Activated CD8-positive, alpha-beta T cell treated with anti-CD3 and anti-CD28 coated beads, Interleukin-2, amount 10 ng/mL, durations not matched to agents 7 days and 5 days (primary cell): ENCODE measurements around the gene MRPL45. TPM values are rescaled to one million over a fixed set of nuclear protein-coding genes. Genes with fewer than 3 reads are reported as not detected.

Experiments
- ATAC-seq: fragments of 150-1000 bp; cut with Tn5 transposase; one replicate; pipeline ENCODE4 v1.10.0; 2021; ENCODE audit warnings: moderate library complexity
- CTCF ChIA-PET: fragments of 350-600 bp; sonication (Branson Sonifier 250); formaldehyde crosslinking; loops from one replicate; lab custom pipeline; 2021; ENCODE audit warnings: antibody characterized with exemption; lab: Charles Lee
- POLR2A ChIA-PET: fragments of 350-600 bp; sonication (Branson Sonifier 250); formaldehyde crosslinking; loops from one replicate; lab custom pipeline; 2021; ENCODE audit warnings: antibody characterized with exemption; lab: Charles Lee
- DNase-seq: peaks from one replicate; pipeline ENCODE4 v3.0.0-alpha.2; 2020
- H3K27ac Mint-ChIP-seq: one replicate; pipeline ENCODE4 v1.8.0; 2021; ENCODE audit warnings: mild to moderate bottlenecking, mixed read lengths
- H3K27me3 Mint-ChIP-seq: one replicate; pipeline ENCODE4 v1.8.0; 2021; ENCODE audit warnings: low read depth, mixed read lengths
- H3K36me3 Mint-ChIP-seq: one replicate; pipeline ENCODE4 v1.8.0; 2021; ENCODE audit warnings: low read depth, mixed read lengths
- H3K4me1 Mint-ChIP-seq: one replicate; pipeline ENCODE4 v1.8.0; 2021; ENCODE audit warnings: low read depth, mixed read lengths
- H3K4me3 Mint-ChIP-seq: one replicate; pipeline ENCODE4 v1.8.0; 2021; ENCODE audit warnings: mild to moderate bottlenecking, mixed read lengths
- H3K9me3 Mint-ChIP-seq: one replicate; pipeline ENCODE4 v1.8.0; 2022; ENCODE audit warnings: mixed read lengths; ENCODE audit not compliant: insufficient read depth
- total RNA-seq, 2 experiments: library from RNA; stranded (reverse); gene quantifications; one replicate each; pipeline ENCODE4 v1.2.3, GENCODE V29; 2021

The MRPL45 gene
- total RNA-seq, 2 experiments from 2014 or later = 25.8 to 26.3 TPM

DNA sequence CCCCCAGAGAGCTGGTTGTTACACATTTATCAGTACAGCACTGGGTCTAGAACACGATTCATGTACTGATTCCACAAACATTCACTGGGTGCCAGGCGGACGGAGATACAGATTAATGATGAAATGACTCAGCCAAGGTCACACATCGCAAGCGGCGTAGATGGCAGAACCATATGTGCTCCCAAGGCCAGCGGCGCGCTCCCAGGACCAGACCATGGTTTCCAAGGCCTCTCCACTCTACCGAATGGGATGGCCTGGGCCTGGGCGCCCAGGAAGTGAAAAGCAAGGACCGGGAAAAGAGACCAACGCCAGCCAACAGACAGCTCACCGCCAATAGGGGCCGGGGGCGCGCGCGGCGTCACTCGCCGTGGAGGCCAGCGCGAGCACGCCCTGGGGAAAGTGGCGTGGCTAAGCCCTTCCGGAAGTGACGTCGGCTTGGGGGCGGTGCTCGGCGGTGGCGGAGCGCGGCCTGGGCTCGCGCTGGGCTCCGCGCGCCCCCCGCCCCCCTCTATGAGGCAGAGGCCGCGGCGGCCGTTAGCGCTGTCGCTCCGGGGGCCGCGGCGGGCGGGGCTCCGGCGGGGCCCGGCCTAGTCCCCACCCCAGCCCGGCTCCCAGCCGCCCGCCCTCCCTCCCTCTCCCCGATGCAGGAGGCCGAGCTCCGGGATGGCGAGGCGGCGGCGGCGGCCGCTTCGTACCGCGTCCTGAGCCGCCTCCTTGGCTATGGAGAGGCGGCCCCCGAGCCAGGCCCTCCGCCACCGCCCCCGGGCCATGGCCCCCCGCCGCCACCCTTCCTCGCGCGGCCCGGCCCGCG is 54.6 kb downstream of the MRPL45 start, which contains the start of gene SOCS7:
Gene SOCS7 (plus strand): TSS at position 433 of the 811 bp plus-strand sequence. CDS start 209 bp downstream, at position 642.
- Mint-ChIP-seq H3K36me3 (peaks cover 2% of the 10 kb centered on the region), H3K4me1 (peaks cover 36% of the 10 kb centered on the region), H3K27me3 (no peaks in the 10 kb centered on the region), H3K4me3 (peak within 1 kb of the TSS; percentile 89), H3K9me3 (no peaks in the 10 kb centered on the region), H3K27ac (peak within 1 kb of the TSS; percentile 96)
- CTCF ChIA-PET = interaction anchor here (0.7 to 5.0 kb wide), 6 partner anchors 19 to 320 kb away, joined by 3 to 66 read pairs (median 4); no protein-coding TSS in a partner anchor
- peak; percentile 92 for DNase-seq
- POLR2A ChIA-PET = interaction anchor here (0.6 to 1.5 kb wide), 4 partner anchors 15 to 1817 kb away, joined by 3 read pairs; partner anchors contain the start of genes MYO19 and PIGW
- ATAC-seq = peak; percentile 83

DNA sequence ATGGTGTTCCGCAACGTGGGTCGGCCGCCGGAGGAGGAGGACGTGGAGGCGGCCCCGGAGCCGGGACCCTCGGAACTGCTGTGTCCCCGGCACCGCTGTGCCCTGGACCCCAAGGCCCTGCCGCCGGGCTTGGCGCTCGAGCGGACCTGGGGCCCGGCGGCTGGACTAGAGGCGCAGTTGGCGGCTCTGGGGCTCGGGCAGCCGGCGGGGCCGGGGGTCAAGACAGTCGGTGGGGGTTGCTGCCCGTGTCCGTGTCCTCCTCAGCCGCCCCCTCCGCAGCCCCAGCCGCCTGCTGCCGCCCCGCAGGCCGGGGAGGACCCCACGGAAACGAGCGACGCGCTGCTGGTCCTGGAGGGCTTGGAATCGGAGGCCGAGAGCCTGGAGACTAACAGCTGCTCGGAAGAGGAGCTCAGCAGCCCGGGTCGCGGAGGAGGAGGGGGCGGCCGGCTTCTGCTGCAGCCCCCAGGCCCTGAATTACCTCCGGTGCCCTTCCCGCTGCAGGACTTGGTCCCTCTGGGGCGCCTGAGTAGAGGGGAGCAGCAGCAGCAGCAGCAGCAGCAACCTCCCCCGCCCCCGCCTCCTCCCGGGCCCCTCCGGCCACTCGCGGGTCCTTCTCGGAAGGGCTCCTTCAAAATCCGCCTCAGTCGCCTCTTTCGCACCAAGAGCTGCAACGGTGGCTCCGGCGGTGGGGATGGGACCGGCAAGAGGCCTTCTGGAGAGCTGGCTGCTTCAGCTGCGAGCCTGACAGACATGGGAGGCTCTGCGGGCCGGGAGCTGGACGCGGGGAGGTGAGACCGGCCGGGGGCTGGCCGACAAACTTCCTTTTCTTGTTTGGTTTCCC is 55.5 kb downstream of the MRPL45 start:
- peak; percentile 44 for ATAC-seq
- Mint-ChIP-seq H3K9me3 (no peaks in the 10 kb centered on the region), H3K27ac (peak overlapping the region; percentile 22), H3K27me3 (no peaks in the 10 kb centered on the region), H3K36me3 (peaks cover 2% of the 10 kb centered on the region), H3K4me1 (peaks cover 39% of the 10 kb centered on the region), H3K4me3 (peak overlapping the region; percentile 73)
- DNase-seq = peak; percentile 34
- ChIA-PET POLR2A (no interaction called here), CTCF (interaction anchor here (1.8 to 5.0 kb wide), 5 partner anchors 14 to 206 kb away, joined by 6 to 66 read pairs (median 8); no protein-coding TSS in a partner anchor)

DNA sequence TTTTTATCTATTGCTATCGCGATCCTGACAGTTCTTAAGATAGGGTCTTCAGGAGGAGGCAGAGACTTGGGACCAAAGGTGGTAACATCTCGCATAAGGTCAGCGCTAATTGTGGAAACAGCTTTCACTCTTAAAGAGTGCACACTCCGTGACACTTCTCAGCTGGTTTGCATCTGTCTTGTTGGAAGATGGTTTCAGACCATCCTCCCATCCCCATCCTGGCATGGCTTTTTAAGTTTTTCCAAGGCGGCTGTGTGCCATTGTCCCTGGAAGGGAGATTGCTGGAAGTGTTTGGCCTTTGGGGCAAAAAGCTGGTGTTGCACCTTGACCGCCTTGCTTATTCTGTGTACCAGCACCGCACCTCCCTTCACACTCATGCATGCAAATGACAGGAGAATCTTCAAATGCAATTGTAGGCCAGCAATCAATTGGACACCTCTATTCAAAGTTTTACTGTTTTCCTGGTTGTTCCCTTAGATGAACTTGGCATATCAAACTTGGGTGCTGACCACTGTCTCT is 56.2 kb downstream of the MRPL45 start:
- H3K4me1 Mint-ChIP-seq = peaks cover 39% of the 10 kb centered on the region
- H3K27me3 Mint-ChIP-seq = no peaks in the 10 kb centered on the region
- ChIA-PET CTCF (interaction anchor here (1.8 to 5.0 kb wide), 5 partner anchors 13 to 205 kb away, joined by 6 to 66 read pairs (median 8); no protein-coding TSS in a partner anchor), POLR2A (no interaction called here)
- no peak for DNase-seq
- peaks cover 2% of the 10 kb centered on the region for H3K36me3 Mint-ChIP-seq
- no peak for ATAC-seq
- peak overlapping the region; percentile 22 for H3K27ac Mint-ChIP-seq
- peak overlapping the region; percentile 73 for H3K4me3 Mint-ChIP-seq
- no peaks in the 10 kb centered on the region for H3K9me3 Mint-ChIP-seq

DNA sequence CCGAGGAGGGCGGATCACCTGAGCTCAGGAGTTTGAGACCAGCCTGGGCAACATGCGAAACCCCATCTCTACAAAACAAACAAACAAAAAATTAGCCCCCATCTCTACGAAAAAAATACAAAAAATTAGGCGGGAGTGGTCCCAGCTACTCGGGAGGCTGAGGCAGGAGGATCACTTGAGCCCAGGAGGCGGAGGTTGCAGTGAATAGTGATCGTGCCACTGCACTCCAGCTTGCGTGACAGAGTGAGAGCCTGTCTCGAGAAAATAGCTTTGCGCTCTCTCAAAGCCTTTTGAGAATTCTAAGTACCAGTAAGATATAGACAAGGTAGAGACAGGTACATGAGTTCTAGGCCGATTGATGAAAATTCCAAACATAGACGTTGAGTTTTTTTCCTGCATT is 56.7 kb downstream of the MRPL45 start:
- CTCF ChIA-PET = interaction anchor here (0.6 to 5.0 kb wide), 8 partner anchors 13 to 428 kb away, joined by 3 to 66 read pairs (median 6); no protein-coding TSS in a partner anchor
- peaks cover 2% of the 10 kb centered on the region for H3K36me3 Mint-ChIP-seq
- H3K4me1 Mint-ChIP-seq = peaks cover 39% of the 10 kb centered on the region
- no peak for ATAC-seq
- DNase-seq = no peak
- POLR2A ChIA-PET = no interaction called here
- H3K27me3 Mint-ChIP-seq = no peaks in the 10 kb centered on the region
- peak overlapping the region; percentile 73 for H3K4me3 Mint-ChIP-seq
- H3K27ac Mint-ChIP-seq = no peak overlapping the region
- no peaks in the 10 kb centered on the region for H3K9me3 Mint-ChIP-seq

DNA sequence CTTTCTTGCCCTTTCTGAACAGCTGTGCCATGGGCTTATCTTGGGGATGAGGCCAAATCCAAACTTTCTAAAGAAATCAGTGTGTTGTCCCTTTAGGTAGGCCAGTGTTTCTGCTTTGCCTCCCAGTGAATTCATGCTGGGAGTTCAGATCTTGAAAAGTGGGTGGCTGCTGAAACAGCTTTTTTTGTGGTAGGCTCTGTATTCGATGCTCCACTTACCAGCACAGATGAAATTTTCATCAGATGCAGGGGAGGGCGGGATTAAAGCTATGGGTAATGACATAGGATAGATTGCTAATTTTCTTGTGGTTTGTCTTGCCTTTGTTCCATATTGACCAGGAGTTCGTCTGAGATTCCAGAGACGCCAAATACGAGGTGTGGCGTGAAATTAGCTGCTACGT is 57.5 kb downstream of the MRPL45 start:
- Mint-ChIP-seq H3K4me1 (peaks cover 36% of the 10 kb centered on the region), H3K36me3 (peaks cover 2% of the 10 kb centered on the region), H3K4me3 (no peak overlapping the region), H3K9me3 (no peaks in the 10 kb centered on the region), H3K27me3 (no peaks in the 10 kb centered on the region), H3K27ac (no peak overlapping the region)
- no peak for ATAC-seq
- DNase-seq = no peak
- ChIA-PET POLR2A (interaction anchor here (1.0 to 1.1 kb wide), 2 partner anchors 28 to 1106 kb away, joined by 3 read pairs; no protein-coding TSS in a partner anchor), CTCF (interaction anchor here (0.7 to 5.0 kb wide), 8 partner anchors 12 to 204 kb away, joined by 3 to 66 read pairs (median 6); no protein-coding TSS in a partner anchor)

DNA sequence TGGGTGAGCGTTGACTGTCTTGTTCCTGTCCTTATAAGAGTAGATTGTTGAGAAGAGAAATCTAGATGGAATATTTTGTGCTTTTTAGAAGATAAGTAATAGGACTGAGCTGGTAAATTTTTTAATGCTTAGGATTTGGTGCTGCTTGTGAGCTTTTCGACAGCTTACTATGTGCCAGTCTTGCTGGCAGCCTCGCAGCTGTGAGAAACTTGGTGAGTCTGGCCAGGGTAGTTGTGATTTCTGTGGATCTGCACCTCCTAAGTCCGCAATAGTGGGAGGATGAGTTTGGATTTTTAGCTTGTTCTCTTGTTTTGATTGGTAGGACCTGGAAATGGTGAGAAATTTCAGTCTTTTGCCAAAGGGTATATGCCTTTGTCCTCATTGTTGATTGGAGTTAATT is 58.3 kb downstream of the MRPL45 start:
- Mint-ChIP-seq H3K36me3 (peaks cover 2% of the 10 kb centered on the region), H3K4me3 (no peak overlapping the region), H3K4me1 (peaks cover 36% of the 10 kb centered on the region), H3K9me3 (no peaks in the 10 kb centered on the region), H3K27me3 (no peaks in the 10 kb centered on the region), H3K27ac (no peak overlapping the region)
- ChIA-PET CTCF (interaction anchor here (0.6 to 5.0 kb wide), 5 partner anchors 11 to 203 kb away, joined by 3 to 66 read pairs (median 8); no protein-coding TSS in a partner anchor), POLR2A (interaction anchor here (1.0 kb wide), 1 partner anchor 29 kb away, joined by 3 read pairs; no protein-coding TSS in a partner anchor)
- no peak for ATAC-seq
- DNase-seq = no peak

DNA sequence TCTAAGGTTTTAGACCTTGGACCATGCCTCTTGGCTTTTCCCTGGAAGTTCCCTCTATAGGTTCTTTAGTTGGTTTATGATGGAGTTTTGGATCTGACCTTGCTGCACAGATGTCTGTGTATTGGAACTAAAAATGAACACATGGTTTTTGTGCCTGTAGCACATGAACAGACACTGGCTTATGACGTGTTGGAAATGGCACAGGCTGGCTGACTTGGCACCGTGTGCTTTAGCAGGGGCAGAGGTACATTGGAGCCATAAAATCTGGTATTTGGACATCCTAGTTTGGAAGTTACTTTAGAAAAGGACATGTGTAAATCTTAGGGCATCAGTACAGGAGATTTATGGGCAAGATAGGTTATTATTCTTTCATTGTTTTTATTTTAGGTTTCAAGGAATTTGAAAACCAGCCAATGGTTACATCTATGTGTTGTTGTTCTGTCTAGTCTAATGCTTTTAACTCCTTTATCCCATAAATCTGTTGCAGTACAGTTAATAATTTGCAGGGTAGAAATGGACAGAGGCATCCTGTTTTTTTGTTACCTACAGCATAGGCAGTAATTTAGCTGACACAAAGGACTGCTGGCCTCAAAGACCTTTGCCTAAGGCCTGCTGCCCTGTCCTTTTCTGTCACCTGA is 60.6 kb downstream of the MRPL45 start:
- POLR2A ChIA-PET = no interaction called here
- CTCF ChIA-PET = interaction anchor here (6.2 kb wide), 1 partner anchor 8 kb away, joined by 46 read pairs; no protein-coding TSS in a partner anchor
- Mint-ChIP-seq H3K36me3 (peaks cover 2% of the 10 kb centered on the region), H3K4me1 (peaks cover 32% of the 10 kb centered on the region), H3K27ac (no peak overlapping the region), H3K4me3 (no peak overlapping the region), H3K9me3 (no peaks in the 10 kb centered on the region), H3K27me3 (no peaks in the 10 kb centered on the region)
- DNase-seq (no peak), ATAC-seq (no peak)

DNA sequence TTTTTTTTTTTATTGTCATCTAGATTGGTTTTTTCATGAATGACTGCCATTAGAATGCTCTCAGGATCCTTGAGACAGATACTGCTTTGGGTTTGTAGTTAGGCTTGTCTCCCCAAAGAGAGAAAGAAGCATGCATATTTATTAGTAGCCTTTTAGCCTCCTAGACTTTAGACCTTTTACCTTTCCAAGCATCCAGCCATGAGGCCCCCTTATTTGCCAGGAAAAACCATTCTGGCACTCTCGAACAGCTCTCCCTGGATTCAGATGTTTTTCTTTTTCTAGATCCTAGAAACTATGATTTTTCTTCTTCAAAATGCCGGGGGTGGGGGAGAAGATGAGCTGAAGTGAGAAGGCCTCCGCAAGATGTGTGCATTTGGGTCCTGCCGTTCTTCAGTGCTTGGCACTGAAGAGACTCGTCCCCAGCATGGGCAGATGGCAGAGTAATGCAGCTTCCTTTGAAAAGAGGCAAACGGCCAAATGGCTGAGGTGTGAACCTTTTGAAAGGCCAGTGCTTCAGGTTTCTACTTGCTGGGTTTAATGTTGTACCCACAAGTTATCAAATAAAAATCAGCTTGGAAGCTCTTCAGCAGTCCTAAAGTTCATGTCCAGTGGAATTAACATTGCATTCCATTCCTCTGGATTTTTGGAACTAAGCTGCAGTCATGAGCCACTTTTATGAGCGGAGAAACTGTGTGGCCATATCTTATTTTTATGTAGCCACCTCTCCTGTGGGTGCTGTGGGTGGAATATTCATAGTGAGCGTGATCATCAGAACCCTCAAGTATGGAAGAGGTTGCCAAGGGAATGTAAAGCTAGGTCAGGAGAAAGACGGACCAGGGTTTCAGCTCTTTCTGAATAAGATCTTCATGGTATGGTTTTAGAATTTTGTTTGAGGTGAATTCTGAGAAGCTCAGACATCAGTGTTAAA is 61.9 kb downstream of the MRPL45 start:
- DNase-seq (no peak), ATAC-seq (no peak)
- ChIA-PET POLR2A (no interaction called here), CTCF (interaction anchor here (1.0 to 6.2 kb wide), 5 partner anchors 10 to 55 kb away, joined by 3 to 46 read pairs (median 5); no protein-coding TSS in a partner anchor)
- Mint-ChIP-seq H3K4me3 (no peak overlapping the region), H3K27ac (no peak overlapping the region), H3K27me3 (no peaks in the 10 kb centered on the region), H3K9me3 (no peaks in the 10 kb centered on the region), H3K36me3 (peaks cover 2% of the 10 kb centered on the region), H3K4me1 (peaks cover 22% of the 10 kb centered on the region)

DNA sequence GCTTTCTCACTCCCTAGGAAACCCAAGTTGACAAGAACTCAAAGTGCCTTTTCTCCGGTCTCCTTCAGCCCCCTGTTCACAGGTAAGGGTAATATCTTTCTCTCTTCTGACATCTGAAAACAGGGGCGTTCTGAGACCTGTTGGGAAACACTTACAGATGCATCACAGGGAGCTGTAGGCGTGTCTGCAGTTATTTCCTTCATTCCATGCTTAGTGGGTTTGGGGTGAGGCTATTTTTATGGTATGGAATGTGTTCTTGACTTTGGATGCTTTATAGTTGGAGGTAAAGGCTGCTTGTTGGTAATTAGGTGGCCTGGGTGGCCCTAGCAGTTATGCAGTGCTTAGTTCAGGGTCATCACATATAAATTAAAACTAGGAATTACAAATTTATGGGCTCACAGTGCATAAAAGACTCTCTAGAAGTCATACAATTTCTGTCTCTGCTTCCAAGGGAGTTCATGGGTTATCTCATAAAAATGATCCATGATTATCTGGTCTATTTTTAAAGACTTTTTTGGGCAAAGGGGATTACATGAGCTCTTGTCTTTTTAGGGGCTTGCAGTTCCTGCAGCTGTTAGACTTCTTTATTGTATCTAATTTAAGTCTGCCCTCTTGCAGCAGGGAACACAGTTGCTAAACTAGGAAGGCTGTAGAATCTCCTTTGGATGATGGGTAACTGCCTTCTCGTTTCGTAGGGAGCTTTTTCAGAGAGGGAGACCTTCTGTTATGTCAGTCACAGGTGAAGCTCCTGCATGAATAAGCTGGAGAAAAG is 64.9 kb downstream of the MRPL45 start:
- Mint-ChIP-seq H3K27me3 (no peaks in the 10 kb centered on the region), H3K36me3 (no peaks in the 10 kb centered on the region), H3K9me3 (no peaks in the 10 kb centered on the region), H3K4me3 (no peak overlapping the region), H3K4me1 (peaks cover 4% of the 10 kb centered on the region), H3K27ac (no peak overlapping the region)
- POLR2A ChIA-PET = interaction anchor here (0.8 kb wide), 1 partner anchor 28 kb away, joined by 3 read pairs; no protein-coding TSS in a partner anchor
- no peak for DNase-seq
- CTCF ChIA-PET = interaction anchor here (1.0 to 6.2 kb wide), 2 partner anchors 13 to 51 kb away, joined by 3 to 46 read pairs; no protein-coding TSS in a partner anchor
- ATAC-seq = no peak
